GM19035 (cell line): Measurements from ENCODE around the gene KL.

Experiments
- ATAC-seq: cut with Tn5 transposase; IDR thresholded peaks from one replicate; pipeline ENCODE4 v1.9.1; 2021; ENCODE audit not compliant: unreplicated experiment

Gene KL

GRCh38 chr13:33003458-33004019 lies 12.7 kb upstream of the KL start:
- no peak for ATAC-seq

- ATAC-seq: no peak
Observed at GRCh38 chr13:33004511-33004910, 11.7 kb upstream of the KL start.

- no peak for ATAC-seq
Observed at GRCh38 chr13:33006134-33006533, 10.1 kb upstream of the KL start.

DNA sequence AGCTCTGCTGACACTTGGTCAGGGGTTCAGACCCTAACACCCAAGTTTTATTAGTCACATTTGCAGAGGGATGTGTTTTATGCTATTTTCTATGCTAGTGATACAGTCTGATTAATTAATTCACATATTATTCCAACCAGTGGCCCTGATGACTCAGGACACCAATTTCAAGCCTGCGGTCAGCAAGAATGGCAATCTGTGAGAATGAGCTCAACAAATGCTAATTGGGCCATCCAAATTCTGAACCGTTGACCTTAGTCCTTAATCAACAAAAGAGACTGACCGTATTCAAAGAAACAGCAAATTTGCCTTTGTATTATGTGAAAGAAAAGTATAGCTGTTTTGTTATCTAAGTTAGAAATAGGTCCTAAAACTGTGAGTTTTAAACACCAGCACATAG lies 9.6 kb upstream of the KL start:
- ATAC-seq: no peak

- ATAC-seq: no peak
Observed at GRCh38 chr13:33007237-33007636, 9.0 kb upstream of the KL start.

GRCh38 chr13:33007950-33008349 lies 8.3 kb upstream of the KL start:
- no peak for ATAC-seq

DNA sequence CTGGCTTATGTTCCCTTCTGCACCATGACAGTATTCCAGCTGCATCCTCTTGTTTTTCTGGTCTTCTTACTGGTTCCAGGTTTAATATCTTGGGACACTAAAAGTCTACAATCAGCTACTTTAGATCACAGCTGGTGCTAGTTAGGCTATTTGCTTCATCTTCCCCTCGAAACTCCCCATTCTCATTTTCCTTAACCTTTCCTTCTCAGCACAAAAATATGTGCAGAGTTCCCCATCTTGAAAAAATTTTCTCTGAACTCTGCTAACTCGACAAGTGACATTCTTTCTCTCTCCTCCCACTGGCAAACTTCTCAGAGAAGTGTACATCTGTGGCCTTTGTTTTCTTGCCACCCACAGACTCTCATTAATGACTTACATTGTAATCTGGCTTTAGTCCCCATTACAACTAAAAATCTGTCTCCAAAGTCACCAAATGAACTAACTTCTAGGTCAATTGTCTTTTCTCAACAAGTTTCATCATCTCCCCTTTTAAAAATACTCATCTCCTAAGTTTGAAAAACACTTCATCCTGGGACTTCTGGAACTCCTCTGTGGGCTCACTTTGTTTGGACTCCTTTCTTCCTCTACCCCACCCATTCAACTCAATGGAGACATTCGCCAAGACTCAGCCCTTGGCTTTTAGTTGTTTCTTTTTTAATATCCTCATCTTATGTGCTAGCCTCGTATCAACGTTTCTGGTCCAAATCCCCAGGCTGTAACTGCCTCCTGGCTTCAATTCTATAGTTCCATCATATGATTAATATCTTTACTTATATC lies 7.1 kb upstream of the KL start:
- ATAC-seq: no peak

DNA sequence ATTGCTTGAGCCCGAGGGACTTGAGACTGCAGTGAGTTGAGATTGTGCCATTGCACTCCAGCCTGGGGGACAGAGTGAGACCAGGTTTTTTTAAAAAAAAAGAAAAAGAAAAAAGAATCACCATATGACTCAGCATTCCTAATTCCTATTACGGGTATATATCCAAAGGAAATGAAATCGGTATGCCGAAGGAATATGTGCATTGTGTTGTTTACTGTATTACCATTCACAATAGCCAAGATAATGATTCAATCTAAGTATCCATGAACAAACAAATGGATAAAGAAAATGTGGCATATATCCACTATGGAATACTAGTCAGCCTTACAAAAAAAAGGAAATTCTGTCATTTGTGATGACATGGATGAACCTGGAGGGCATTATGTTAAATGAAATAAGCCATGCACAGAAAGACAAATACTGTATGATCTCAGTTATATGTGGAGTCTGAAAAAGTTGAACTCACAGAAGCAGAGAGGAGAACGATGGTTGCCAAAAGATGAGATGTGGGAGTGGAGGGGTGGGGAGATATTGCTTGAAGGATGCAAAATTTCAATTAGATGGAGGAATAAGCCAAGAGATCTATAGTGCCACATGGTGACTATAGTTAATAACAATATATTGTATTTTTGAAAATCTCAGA lies 4.3 kb upstream of the KL start:
- ATAC-seq: no peak

- no peak for ATAC-seq
Observed at GRCh38 chr13:33014291-33014690, 1.9 kb upstream of the KL start.

DNA sequence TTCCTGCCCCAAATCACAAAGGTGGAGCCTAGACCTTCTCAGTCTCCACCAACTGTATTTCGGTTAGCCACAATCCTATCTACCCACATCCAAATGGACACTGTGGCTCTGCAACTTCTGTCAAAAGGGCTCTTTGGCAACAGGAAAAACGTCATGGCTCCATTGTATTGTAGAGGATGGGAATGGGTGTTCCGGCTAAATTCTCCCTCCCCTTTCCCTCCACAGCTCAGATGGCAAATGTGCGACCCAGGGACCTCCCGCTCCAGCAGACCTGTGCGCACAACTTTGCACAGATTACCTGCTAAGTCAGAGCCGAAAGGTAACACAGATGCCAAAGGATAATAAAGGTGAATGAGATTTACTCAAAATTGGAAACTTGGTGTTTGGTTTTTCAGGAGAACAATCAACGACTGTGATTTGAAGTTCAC lies 968 bp upstream of the KL start:
- no peak for ATAC-seq

DNA sequence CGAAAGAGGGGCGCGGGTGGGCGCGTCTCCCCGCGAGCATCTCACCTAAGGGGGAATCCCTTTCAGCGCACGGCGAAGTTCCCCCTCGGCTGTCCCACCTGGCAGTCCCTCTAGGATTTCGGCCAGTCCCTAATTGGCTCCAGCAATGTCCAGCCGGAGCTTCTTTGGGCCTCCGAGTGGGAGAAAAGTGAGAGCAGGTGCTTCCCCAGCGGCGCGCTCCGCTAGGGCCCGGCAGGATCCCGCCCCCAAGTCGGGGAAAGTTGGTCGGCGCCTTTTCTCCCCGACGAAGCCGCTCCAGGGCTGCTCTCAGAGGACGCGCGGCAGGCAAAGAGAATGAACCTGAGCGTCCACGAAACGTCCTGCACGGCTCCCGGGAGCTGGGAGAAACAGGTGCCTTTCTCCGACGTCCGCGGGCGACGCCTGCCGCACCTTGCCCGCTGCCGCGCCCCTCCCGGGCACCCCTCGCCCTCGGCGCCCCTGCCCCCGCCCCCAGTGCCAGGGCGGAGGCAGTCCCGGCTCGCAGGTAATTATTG lies 366 bp upstream of the KL start:
- ATAC-seq: peak; percentile 32

- ATAC-seq: peak; percentile 63
Observed at GRCh38 chr13:33017323-33017929, 1.2 kb downstream of the KL start.

- ATAC-seq: no peak
Observed at GRCh38 chr13:33018886-33019285, 2.7 kb downstream of the KL start.

GRCh38 chr13:33022986-33023385 lies 6.8 kb downstream of the KL start:
- no peak for ATAC-seq

DNA sequence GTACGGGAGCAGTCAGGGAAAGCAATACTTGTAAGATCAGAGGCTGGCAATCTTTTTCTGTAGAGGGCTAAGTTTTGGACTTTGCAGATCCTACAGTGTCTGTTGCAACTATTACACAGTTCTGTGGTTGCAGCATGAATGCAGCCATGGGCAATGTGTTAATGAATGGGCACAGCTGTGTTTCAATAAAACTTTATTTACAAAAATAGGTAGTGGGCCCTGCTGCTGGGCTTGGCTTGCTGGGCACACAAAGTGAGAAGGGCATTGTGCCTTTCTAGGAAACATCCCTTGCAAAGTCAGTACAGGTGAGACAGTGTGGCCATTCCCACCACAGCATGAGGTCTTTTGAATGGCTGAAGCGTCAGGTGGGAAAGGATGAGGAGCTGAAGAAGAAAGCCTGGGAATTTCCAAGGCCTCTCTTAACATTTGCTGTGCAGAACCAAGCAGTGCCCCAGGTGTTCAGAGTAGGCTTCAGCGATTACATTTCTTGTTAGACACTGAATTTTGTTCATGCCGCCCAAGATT lies 9.1 kb downstream of the KL start:
- ATAC-seq: no peak

DNA sequence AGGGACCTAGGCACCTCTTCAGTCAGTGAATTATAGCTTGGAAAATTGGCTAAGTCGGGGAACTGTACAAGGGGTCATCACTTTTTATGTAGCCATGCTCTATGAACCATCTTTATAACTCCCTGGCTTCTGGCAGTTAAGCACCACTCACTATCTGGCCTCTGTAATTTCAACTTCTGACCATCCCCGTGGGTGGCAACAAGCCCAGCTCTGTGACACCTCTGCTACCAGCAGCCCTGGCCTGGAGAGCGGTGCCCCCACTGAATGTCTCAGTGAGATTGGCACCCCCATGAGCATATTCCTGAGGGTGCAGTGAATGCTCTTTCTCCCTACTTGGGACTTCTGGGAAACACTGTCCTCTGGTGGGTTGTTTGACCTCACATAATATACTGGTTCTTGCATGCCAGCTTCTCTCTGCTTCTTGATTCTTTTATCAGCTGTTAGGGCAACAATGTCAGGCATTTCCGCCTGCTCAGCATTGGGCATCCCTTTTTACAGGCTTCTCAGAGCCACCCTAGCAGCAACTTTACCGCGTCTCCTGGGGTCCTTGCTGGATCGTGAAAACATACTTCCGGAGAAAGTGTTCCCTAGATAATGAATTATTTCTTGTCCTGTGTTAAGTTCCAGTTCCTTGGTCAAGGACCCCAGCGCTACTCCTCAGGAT lies 10.4 kb downstream of the KL start:
- no peak for ATAC-seq

GRCh38 chr13:33028620-33029019 lies 12.4 kb downstream of the KL start:
- ATAC-seq: no peak

DNA sequence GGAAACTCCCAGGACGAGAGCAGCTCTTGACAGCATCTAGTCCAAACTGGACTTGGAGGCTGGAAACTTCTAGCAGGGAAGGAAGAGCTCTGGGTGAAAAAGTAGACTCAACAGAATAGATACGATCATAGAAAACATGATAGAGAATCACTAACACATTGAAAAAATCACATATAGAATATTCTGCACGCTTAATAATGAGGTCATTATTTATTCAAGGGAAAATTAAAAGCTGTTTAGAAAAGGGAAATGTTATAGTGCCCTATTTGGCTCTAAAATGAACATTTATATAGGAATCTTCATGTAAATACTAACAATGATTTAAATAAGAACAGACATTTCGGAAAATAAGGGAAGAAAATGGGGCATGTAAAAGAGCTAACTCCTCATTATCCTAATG lies 15.1 kb downstream of the KL start:
- no peak for ATAC-seq

- ATAC-seq: no peak
Observed at GRCh38 chr13:33032037-33032625, 15.9 kb downstream of the KL start.

GRCh38 chr13:33033051-33033812 lies 17.0 kb downstream of the KL start:
- no peak for ATAC-seq
